Prostate gland (tissue), 2 donors: Measurements from ENCODE around the gene VPS50.

ENCODE experiments used
- CTCF ChIP-seq, 4 experiments: fragments of 200-600 bp in 2 of 4; fragments of 450-650 bp in 2 of 4; sonication (generic) in 2 of 4; IDR thresholded peaks; 1 replicate in 3 of 4; 2 replicates in 1 of 4; pipeline ENCODE4 v1.5.1; 2016 to 2019; ENCODE audit warnings: antibody characterized with exemption in 4 of 4, mild to moderate bottlenecking in 2 of 4, moderate library complexity in 2 of 4
- POLR2A ChIP-seq: fragments of 450-650 bp; IDR thresholded peaks from one replicate; pipeline ENCODE4 v1.6.1; 2016; ENCODE audit warnings: antibody characterized with exemption, mild to moderate bottlenecking
- POLR2AphosphoS5 ChIP-seq: sonication (generic); formaldehyde crosslinking; IDR thresholded peaks from one replicate; pipeline ENCODE4 v1.6.1; 2017; ENCODE audit warnings: antibody characterized with exemption

DNA sequence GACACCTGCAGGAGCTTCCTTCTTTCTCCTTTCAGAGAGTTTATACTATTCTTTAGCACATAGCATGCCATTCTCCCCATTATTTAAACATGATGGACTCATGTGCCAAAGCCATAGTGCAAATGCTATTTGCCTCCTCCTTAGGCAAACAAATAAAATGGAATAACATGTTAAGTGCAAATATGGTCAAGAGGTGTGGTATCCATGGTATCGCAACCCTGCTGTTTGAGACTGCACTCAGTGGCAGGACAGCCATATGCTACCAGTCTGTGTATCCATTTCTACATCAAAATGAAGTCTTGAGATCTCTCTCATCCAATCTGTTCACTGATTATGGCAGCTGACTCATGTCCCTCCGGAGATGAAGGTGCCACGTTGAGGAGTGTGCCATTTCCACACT, 28.7 kb upstream of the VPS50 start:
- TF ChIP-seq CTCF (IDR thresholded peaks at IDR 0.05) (no peak), POLR2AphosphoS5 (peak; percentile 87), POLR2A (no peak)
